HG03103 (cell line): ENCODE measurements around the gene MON1B.
A peak's percentile ranks its signal among the peaks of the same experiment; 100 is the strongest.

ENCODE experiments used
- ATAC-seq: cut with Tn5 transposase; IDR thresholded peaks from one replicate; pipeline ENCODE4 v1.9.1; 2021; ENCODE audit warnings: low read depth; ENCODE audit not compliant: unreplicated experiment

MON1B gene

GRCh38 chr16:77195411-77195810 is 4.4 kb downstream of the MON1B start:
- no peak for ATAC-seq

- ATAC-seq, result no peak
Observed at GRCh38 chr16:77197747-77198146, 6.8 kb downstream of the MON1B start.

- no peak for ATAC-seq
Observed at GRCh38 chr16:77199211-77199610, 8.2 kb downstream of the MON1B start, which contains the start of gene SYCE1L. Gene SYCE1L, plus strand, starts transcription at chr16:77199408. Its CDS starts 44 bp downstream, at chr16:77199452.

- no peak for ATAC-seq
Observed at GRCh38 chr16:77206533-77206932, 15.5 kb downstream of the MON1B start.

- no peak for ATAC-seq
Observed at GRCh38 chr16:77207030-77207429, 16.0 kb downstream of the MON1B start.

GRCh38 chr16:77208382-77208781 is 17.4 kb downstream of the MON1B start:
- no peak for ATAC-seq

- ATAC-seq, result peak; percentile 57
Observed at GRCh38 chr16:77211880-77212740, 21.1 kb downstream of the MON1B start.

GRCh38 chr16:77212741-77213541 is 22.0 kb downstream of the MON1B start:
- peak; percentile 74 for ATAC-seq

GRCh38 chr16:77213542-77214106 is 22.6 kb downstream of the MON1B start:
- no peak for ATAC-seq

GRCh38 chr16:77214411-77215138 is 23.6 kb downstream of the MON1B start:
- no peak for ATAC-seq

- no peak for ATAC-seq
Observed at GRCh38 chr16:77219437-77219836, 28.4 kb downstream of the MON1B start.

GRCh38 chr16:77220427-77220826 is 29.4 kb downstream of the MON1B start:
- peak; percentile 67 for ATAC-seq

- ATAC-seq, result no peak
Observed at GRCh38 chr16:77221482-77221881, 30.5 kb downstream of the MON1B start.

- no peak for ATAC-seq
Observed at GRCh38 chr16:77223184-77223583, 32.2 kb downstream of the MON1B start.

- no peak for ATAC-seq
Observed at GRCh38 chr16:77225182-77225581, 34.2 kb downstream of the MON1B start.

- peak; percentile 70 for ATAC-seq
Observed at GRCh38 chr16:77227745-77228144, 36.8 kb downstream of the MON1B start.

- ATAC-seq, result no peak
Observed at GRCh38 chr16:77231047-77231446, 40.1 kb downstream of the MON1B start.

- no peak for ATAC-seq
Observed at GRCh38 chr16:77233799-77234519, 43.0 kb downstream of the MON1B start.

GRCh38 chr16:77234611-77235010 is 43.6 kb downstream of the MON1B start:
- ATAC-seq, result no peak

GRCh38 chr16:77236063-77236511 is 45.1 kb downstream of the MON1B start:
- ATAC-seq, result peak; percentile 98
